GM23248 (cell line): ENCODE data around the gene GMPR.

Experiments
- EZH2 ChIP-seq: fragments of 200-600 bp; sonication (generic); IDR thresholded peaks from 2 replicates; pipeline ENCODE4 v1.6.1; 2018; ENCODE audit warnings: antibody characterized with exemption, mild to moderate bottlenecking; ENCODE audit not compliant: insufficient read depth, poor library complexity, severe bottlenecking
- EZH2phosphoT487 ChIP-seq: fragments of 200-600 bp; sonication (generic); IDR thresholded peaks from 2 replicates; pipeline ENCODE4 v1.6.1; 2018; ENCODE audit warnings: antibody characterized with exemption, moderate library complexity, mild to moderate bottlenecking, low read depth; ENCODE audit not compliant: insufficient read depth

- no peak for TF ChIP-seq EZH2
- TF ChIP-seq EZH2phosphoT487, result no peak
Measured at GRCh38 chr6:16201706-16202105, 36.7 kb upstream of the GMPR start.
